ENCODE measurements around the gene ENPP3. TPM values are rescaled to one million over a fixed set of nuclear protein-coding genes. Genes with fewer than 3 reads are reported as not detected.

Gene ENPP3
- total RNA-seq, 4 donors from 2014 or later = 0.66 to 5.3 (median 1.3) TPM

DNA sequence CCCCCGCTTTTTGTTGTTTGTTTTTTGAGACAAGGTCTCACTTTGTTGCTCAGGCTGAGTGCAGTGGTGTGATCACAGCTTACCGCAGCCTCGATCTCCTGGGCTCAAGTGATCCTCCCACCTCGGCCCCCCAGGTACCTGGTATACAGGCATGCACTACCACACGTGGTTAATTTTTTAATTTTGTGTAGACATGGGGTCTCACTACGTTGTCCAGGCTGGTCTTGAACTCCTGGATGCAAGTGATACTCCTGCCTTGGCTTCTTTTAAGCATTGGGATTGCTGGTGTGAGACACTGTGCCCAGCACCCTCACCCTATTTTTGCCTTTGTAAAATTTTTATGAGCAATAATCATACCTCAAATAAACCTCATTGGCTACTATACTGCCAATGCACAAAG is 5.5 kb downstream of the ENPP3 start:
- no peaks in the 10 kb centered on the region for H3K9me3 ChIP-seq

DNA sequence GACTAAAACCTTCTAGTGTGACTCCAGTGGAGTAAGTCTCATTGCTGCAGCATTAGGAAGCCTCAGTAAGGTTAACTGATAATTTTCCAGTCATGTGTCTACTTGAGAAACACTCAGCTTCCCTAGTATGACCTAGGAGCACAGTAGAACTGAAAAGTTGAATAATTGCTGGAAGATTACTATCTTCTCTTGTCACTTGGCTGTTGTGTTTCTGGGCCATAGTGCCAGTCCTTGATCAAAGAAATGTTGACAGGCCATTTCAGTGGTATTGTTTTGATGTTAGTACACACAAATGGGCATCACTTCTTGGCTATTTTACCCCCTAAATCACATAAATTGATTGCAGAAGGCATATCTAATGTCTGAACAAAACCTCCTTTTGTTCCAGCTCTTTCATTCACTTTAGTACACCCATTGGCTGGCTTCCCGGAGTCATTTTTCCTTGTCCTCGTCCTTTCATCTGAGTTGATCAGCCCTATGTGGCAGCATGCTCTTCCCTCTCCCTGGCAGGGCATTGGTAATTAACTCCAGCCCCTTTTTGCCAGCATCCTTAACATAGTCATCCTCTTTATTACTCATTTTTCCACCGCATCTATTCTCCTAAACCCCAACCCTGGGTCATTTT is 6.0 kb downstream of the ENPP3 start:
- Histone ChIP-seq H3K4me1 (no peaks in the 10 kb centered on the region), H3K9me3 (no peaks in the 10 kb centered on the region), H3K36me3 (no peaks in the 10 kb centered on the region), H3K27ac (no peak overlapping the region), H3K4me3 (no peak overlapping the region), H3K27me3 (no peaks in the 10 kb centered on the region)
- WGBS, 2 donors = 42 to 49% methylated on average over 3 of the region's 3 CpGs
- DNase-seq (ENCODE audit: low spot score in 2 of 2) = no peak
- TF ChIP-seq, protein P1, sequence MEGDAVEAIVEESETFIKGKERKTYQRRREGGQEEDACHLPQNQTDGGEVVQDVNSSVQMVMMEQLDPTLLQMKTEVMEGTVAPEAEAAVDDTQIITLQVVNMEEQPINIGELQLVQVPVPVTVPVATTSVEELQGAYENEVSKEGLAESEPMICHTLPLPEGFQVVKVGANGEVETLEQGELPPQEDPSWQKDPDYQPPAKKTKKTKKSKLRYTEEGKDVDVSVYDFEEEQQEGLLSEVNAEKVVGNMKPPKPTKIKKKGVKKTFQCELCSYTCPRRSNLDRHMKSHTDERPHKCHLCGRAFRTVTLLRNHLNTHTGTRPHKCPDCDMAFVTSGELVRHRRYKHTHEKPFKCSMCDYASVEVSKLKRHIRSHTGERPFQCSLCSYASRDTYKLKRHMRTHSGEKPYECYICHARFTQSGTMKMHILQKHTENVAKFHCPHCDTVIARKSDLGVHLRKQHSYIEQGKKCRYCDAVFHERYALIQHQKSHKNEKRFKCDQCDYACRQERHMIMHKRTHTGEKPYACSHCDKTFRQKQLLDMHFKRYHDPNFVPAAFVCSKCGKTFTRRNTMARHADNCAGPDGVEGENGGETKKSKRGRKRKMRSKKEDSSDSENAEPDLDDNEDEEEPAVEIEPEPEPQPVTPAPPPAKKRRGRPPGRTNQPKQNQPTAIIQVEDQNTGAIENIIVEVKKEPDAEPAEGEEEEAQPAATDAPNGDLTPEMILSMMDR (IDR thresholded peaks at IDR 0.05) = no peak
- TF ChIP-seq POLR2A (IDR thresholded peaks at IDR 0.05) = no peak
- no peak for TF ChIP-seq EP300 (IDR thresholded peaks at IDR 0.05)

More for the DNA sequence above, 5.5 kb downstream of the ENPP3 start:
- Histone ChIP-seq H3K27ac (no peak overlapping the region), H3K27me3 (no peaks in the 10 kb centered on the region), H3K36me3 (no peaks in the 10 kb centered on the region), H3K4me1 (no peaks in the 10 kb centered on the region), H3K4me3 (no peak overlapping the region)
- WGBS, 2 donors = 86 to 90% methylated on average over 6 of the region's 6 CpGs
- DNase-seq (ENCODE audit: low spot score in 2 of 2) = no peak
- TF ChIP-seq EP300 (IDR thresholded peaks at IDR 0.05) = no peak
- no peak for TF ChIP-seq POLR2A (IDR thresholded peaks at IDR 0.05)
- TF ChIP-seq, protein P1 (IDR thresholded peaks at IDR 0.05) = no peak

DNA sequence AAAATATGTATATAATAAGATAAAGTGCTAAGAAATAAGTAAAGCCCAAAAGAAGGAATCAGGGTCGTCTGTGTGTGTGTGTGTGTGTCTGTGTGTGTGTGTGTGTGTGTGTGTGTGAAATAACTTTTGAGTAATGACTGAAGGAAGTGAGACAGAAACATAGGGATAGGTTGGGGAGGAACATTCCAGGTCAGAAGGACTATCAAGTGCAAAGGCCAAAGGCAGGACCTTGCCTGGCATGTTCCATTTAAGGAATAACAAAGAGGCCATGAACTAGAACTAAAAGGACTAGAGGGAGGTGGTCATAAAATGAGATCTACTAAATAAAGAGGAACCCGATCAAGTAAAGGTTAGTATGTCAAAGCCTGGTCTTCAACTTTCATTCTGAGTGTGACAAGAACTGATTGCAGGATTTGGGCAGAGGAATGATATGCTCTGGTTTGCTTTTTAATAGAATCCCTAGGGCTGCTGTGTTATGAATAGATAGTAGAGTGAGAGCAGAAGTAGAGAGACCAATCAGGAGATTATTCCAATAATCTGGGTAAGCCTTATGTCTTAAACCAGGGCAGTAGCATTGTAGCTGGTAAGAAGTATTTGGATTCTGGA is 6.9 kb downstream of the ENPP3 start:
- Histone ChIP-seq H3K27ac (no peak overlapping the region), H3K36me3 (no peaks in the 10 kb centered on the region), H3K9me3 (no peaks in the 10 kb centered on the region), H3K4me3 (no peak overlapping the region), H3K4me1 (no peaks in the 10 kb centered on the region), H3K27me3 (no peaks in the 10 kb centered on the region)
- no peak for DNase-seq (ENCODE audit: low spot score in 2 of 2)
- WGBS, 2 donors = 61% methylated on average over 2 of the region's 2 CpGs
- TF ChIP-seq EP300 (IDR thresholded peaks at IDR 0.05) (no peak), POLR2A (IDR thresholded peaks at IDR 0.05) (no peak)
- TF ChIP-seq, protein P1 (IDR thresholded peaks at IDR 0.05) = no peak

DNA sequence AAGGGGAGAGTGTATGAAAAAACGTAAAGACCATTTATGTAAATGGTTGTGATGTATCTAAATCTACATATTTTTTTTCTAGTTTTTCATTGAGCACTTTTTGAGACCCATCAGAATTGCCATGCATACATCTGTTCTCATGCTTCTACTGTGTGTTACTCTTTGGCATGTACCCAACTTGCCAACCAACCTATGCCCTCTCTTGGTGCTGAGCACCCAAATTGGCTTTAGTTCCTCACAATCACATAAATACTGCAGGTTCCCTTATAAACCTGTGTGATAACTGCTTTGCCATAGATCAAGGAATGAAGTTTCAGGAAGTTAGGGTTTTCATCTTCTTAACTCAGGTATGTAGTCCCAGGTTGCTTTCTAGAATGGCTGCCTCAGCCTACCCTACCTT is 7.8 kb downstream of the ENPP3 start:
- no peaks in the 10 kb centered on the region for H3K27me3 ChIP-seq
- WGBS, 2 donors = 81 to 93% methylated on average over 1 of the region's 1 CpG
- no peak overlapping the region for H3K27ac ChIP-seq
- H3K36me3 ChIP-seq = no peaks in the 10 kb centered on the region
- no peak overlapping the region for H3K4me3 ChIP-seq
- H3K9me3 ChIP-seq = no peaks in the 10 kb centered on the region
- no peaks in the 10 kb centered on the region for H3K4me1 ChIP-seq
- no peak for DNase-seq (ENCODE audit: low spot score in 2 of 2)
- TF ChIP-seq EP300 (IDR thresholded peaks at IDR 0.05) = no peak

DNA sequence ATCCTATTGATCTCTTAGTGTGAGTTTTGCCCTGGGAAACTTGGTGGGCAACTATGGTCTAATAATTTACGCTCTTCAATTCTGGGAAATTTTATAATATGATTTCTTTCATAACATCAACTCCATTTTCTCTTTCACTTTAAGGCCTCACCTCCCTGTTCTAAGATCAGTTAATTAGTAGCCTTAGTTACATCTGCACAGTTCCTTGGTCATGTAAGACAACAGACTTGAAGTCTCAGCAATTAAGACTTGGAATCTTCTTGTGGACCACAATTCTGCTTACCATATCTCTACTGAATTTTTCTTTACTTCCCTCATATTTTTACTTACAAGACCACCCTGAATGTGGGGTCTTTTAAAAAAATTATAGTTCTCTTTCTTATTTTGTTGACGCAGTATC is 8.7 kb downstream of the ENPP3 start:
- no peaks in the 10 kb centered on the region for H3K4me1 ChIP-seq
- TF ChIP-seq, protein P1 (IDR thresholded peaks at IDR 0.05) = no peak
- no peak for TF ChIP-seq POLR2A (IDR thresholded peaks at IDR 0.05)
- no peak for TF ChIP-seq EP300 (IDR thresholded peaks at IDR 0.05)
- no peak for DNase-seq (ENCODE audit: low spot score in 2 of 2)
- 82 to 85% methylated on average over 2 of the region's 2 CpGs for WGBS, 2 donors
- no peak overlapping the region for H3K27ac ChIP-seq
- peaks cover 0 to 4% (median 0%) of the 10 kb centered on the region in 3 donors for H3K36me3 ChIP-seq
- H3K4me3 ChIP-seq = no peak overlapping the region
- H3K27me3 ChIP-seq = no peaks in the 10 kb centered on the region
- no peaks in the 10 kb centered on the region for H3K9me3 ChIP-seq
